GM19468 (cell line): ENCODE results near the gene ZMYND8.
"Not testable (repeated sequence)": the region's sequence is repeated elsewhere in the genome, so short reads cannot be mapped to it uniquely, and the experiment has no call there.

ENCODE experiments used
- ATAC-seq: cut with Tn5 transposase; IDR thresholded peaks from one replicate; pipeline ENCODE4 v1.9.1; 2021; ENCODE audit warnings: mild to moderate bottlenecking, moderate library complexity, moderate number of reproducible peaks; ENCODE audit not compliant: unreplicated experiment; ENCODE audit errors: extremely low read depth

ZMYND8 gene

DNA sequence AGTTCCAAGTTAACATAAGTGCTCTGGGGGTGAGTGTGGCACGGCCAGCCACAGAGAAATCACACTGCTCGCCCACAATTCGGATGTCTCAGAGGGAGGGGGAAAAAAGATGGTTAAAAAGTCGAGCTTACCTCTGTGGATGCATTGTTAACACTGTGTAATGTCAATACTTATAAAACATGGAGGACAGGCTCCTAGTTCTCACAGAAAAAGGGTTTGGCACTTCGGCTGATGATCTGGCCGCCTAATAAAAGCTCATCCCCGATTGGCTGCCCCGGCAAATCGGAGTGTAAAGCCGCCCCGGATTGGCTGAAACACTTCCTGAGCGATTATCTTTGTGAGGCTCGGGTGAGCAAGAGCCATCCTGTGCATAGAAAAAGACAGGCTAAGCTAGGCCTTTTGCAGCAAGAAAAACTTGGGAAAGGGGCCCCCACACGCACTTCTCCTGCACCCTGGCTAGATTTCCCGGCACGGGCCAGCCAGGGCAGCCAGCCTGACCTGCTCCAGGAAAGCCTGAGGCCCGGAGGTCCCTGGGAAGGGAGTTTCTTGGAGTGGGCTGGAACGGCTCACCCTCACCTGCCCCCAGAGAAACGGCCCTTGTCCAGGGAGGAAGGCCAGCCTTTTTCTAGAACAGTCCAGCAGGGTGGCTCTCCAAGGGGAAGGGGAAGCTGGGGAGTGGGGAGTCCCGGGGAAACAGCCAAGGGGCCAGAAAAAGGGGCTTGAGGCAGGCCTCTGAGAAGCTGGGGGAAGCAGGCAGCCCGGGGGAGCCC lies at the start of gene ZMYND8:
ZMYND8 (minus strand) TSS at position 174 of the 770 bp plus-strand sequence; CDS start at position 145, 29 bp downstream.
- peak; percentile 20 for ATAC-seq

DNA sequence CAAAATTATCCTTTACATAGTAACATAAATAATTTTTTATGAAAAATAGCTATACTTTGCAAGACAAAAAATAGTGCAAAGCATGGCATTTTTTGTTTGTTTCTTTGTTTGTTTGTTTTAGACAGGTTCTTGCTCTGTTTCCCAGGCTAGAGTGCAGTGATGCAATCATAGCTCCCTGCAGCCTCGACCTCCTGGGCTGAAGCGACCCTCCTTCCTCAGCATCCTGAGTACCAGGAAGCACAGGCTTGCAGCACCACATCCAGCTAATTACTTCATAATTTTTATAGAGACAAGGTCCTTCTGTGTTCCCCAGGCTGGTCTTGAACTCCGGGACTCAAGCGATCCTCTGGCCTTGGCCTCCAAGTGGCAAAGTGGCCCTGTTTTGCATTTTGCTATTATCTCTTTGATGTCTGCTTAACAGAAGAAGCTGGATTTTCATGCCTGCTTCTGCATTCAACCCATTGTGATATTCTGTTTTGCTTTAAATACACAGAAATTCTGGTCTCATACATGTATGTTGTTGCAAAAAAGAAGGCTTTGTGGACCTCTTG lies 49.4 kb upstream of the ZMYND8 start:
- no peak for ATAC-seq

DNA sequence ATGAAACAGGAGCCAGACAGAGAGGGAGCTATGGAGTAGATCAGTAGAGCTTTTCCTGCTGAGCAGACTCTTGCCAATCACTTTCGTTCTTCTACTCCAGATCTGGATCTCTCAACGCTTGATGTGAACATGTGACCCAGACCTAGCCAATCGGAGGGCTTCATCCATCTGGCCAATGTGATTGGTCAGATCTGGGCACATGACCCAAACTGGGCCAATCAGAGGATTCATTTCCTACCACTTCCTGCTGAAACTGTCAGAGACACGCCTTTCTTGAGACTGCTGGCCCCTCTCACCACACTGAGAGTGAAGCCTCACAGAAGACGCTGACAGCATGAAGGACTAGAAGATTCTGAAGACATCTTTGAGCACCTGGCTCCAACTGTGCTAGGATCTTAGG lies 44.2 kb upstream of the ZMYND8 start:
- no peak for ATAC-seq

DNA sequence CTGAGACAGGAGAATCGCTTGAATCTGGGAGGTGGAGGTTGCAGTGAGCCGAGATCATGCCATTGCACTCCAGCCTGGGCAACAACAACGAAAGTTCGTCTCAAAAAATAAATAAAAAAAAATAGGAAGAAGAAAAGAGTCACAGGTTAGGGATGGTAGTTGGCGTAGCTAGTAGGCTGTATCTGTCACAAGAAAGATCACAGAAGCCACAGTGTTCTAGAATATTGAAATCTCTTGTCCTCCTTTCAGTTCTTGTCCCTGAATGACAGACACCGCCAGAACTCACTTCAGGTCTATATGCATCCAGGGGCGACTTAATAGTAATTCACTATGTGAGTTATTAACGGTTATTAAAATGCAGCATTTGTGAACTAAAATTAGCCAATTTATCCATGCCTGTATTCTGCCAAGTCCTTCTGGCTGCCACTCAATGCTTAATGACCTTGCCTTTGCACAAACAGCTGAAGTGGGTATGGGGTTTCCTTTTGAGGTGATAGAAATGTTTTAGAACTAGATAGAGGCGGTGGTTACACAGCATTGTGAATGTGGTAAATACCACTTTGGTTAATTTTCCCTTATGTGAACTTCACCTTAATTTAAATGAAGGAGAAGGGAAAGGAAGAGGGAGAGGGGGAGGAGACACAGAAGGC lies 41.3 kb upstream of the ZMYND8 start:
- no peak for ATAC-seq

DNA sequence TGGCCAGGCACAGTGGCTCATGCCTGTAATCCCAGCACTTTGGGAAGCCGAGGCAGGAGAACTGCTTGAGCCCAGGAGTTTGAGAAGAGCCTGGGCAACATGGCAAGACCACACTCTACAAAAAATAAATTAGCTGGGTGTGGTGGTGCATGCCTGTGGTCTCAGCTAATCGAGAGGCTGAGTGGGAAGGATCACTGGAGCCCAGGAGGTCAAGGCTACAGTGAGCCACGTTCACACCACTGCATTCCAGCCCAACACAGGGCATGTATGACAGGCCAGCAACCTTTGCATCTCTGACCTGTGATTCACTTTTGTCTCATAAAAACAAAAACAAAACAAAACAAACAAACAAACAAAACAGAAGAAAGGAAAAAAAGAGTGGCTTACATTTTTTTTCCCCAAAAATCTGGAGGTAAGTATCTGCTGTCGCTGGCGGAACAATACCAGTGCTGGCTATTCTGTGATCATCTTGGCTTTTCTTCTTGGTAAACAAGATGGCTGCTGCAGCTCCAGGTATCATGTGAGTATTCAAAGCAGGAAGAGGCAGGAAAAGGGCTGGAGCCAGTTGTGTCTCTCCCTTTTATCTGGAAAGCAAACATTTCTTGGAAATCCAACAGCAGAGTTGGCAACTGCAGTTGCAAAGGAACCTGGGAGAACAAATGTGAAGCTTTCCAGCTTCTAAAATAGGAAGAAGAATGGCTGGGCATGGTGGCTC lies 40.4 kb upstream of the ZMYND8 start:
- no peak for ATAC-seq

DNA sequence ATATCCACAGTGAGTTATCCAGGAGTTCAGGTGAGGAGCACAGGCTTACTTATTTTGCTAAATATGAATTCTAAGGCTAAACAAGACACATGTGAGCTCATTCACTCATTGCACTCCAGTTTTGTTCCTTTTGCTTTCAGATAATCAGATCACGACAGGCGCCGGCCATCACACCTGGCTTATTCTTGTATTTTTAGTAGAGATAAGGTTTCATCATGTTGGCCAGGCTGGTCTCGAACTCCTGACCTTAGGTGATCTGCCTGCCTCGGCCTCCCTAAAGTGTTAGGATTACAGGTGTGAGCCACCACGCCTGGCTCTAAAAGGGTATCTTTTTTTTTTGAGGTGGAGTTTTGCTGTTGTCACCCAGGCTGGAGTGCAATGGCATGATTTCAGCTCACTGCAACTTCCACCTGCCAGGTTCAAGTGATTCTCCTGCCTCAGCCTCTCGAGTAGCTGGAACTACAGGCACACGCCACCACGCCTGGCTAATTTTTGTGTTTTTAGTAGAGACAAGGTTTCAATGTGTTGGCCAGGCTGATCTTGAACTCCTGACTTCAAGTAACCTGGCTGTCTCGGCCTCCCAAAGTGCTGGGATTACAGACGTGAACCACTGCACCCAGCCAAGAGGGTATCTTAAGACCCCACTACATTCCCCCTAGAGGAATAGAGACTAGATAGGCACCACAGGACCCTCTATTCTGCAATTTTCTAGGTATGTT lies 37.5 kb upstream of the ZMYND8 start:
- not testable (repeated sequence) for ATAC-seq

DNA sequence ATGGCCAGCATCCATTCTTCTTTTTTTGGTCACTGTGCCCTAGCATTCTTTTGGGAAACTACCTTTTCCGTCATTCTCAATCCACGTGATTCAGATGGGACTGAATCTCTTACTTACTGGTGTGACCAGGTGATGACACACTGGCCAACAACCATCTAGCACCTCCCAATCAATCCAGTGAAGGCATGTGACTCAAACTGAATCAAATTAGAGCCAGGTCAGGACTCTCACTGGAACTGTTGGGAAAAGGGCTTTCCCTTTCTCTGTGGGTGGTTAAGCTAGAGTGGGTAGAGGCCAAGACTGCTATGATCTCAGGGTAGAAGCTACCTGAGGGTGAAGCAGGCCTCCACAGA lies 36.2 kb upstream of the ZMYND8 start:
- ATAC-seq: no peak

DNA sequence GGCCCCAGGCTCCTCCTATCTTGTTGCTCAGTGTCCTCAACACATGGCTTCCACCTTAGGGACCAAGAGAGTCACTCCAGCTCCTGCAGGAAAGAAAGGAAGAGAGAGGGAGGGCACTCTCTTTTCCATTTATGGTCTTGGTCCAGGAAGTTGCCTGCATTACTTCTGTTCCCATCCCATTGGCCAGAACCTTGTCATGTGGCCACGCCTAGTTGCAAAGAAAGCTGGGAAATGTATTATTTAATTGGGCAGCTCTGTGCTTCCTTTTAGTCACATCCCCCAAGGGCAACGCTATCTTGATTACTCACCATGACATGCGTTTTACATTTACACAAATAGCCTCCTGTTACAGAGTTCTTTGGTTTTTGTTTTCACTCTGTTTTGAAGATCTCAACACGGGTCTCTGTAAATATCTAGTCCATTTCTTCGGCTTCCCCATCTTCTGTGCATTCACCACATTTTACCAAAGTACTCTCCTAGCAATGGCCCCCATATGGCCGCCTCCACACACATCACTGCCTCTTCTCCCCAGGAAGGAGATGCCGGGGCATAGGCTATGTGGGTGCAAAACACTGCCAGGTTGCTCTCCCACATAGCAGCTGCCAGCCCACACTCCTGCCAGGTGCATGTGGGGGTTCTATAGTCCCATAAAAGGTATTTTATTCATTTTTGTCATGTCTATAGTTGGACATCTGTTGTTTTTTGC lies 35.7 kb upstream of the ZMYND8 start:
- no peak for ATAC-seq

DNA sequence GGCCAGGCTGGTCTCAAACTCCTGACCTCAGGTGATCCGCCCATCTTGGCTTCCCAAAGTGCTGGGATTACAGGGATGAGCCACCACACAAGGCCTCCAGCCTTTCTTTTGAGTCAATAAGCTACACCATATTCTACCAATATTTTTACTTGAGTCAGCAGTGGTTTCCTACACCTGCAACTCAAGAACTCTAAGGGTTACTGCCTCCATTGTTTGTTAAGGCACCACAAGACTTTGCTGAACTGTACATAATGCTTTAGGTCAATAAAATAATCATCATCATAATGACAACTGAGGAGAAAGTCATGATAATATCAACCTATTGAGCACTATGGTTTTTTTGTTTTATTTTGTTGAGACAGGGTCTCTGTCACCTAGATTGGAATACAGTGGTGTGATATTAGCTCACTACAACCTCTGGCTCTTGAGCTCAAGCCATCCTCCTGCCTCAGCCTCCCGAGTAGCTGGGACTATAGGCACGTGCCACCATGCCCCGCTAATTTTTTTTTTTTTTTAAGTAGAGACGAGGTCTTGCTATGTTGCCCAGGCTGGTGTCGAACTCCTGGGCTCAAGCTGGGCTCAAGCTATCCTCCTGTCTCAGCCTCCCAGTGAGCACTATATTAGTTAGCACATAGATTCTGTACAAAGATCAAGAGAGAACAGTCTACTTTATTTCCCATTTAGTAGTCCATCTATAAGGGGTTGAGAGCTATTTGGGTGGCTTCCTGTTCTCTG lies 34.9 kb upstream of the ZMYND8 start:
- ATAC-seq: no peak

DNA sequence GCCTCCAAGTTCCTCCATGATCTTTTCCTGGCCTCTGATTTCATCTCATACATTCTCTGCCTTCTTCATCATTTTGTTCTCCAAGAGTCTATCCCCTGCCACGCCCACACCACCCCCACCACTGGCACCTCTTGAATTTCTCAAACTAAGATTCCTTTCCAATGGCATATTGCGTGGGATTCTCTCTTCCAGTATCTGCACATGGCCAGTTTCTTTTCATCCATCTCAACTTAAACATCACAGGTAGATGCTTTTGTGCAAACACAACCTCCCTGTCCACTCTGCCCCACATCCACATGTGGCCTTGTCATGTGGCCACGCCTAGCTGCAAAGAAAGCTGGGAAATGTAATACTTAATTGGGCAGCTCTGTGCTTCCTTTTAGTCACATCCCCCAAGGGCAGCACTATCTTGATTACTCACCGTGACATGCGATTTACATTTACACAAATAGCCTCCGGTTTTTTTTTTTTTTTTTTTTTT lies 33.4 kb upstream of the ZMYND8 start:
- no peak for ATAC-seq

DNA sequence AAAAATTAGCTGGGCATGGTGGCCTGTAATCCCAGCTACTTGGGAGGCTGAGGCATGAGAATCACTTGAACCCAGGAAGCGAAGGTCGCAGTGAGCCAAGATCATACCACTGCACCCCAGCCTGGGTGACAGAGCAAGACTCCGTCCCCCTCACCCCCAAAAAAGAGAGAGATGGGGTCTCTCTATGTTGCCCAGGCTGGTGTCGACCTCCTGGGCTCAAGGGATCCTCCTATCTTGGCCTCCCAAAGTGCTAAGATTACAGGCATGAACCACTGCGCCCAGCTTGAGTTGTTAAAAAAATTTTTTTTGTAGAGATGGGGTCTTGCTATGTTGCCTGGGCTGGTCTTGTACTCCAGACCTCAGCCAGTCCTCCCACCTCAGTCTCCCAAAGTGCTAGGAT lies 29.5 kb upstream of the ZMYND8 start:
- ATAC-seq: not testable (repeated sequence)

DNA sequence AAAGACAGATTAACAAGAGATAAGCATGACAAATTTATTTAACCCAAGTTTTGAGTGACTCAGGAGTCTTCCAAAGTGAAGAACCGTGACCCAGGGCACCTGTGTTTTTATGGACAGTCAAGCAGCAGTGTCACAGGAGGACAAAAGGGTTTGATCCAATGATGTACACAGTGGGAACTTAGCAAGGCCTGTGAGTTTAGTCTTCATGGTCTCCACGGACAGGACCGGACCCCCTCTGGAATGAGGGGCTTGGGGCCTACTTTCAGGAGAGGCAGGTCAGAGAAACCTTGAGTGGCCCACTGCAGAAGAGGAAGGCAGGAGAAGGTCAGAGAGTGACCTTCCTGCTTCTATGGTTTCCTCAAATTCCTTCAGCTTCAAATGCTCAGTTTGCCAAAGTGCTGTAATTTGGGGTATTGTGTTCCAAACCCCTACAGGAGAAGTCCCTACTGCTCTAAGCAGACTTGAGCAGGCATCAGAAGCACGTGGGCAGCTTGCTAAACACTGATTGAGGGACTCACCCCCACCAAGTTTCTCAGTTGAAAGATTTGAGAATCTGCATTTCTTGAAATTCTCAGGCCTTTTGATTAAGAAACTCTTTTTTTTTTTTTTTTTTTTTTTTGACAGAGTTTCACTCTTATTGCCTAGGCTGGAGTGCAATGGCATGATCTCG lies 26.4 kb upstream of the ZMYND8 start:
- no peak for ATAC-seq

DNA sequence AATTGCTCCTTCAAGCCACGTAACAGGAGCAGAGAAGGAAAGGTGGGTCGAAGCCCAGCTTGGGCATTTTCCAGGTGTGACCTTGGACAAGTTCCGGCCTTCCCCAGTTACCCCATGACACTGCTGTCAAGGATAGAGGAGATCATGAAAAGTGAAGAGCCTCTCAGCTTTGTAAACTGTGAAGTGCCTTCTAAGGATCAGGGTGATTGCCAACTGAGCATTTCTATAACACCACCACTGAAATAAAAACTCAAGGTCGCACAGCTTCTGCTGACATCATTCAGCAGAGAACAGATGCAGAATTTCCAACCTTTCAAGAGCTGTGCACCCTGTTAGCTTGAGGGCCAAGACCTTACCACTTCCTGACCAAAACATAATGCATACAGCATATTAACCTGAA lies 24.0 kb upstream of the ZMYND8 start:
- ATAC-seq: no peak

DNA sequence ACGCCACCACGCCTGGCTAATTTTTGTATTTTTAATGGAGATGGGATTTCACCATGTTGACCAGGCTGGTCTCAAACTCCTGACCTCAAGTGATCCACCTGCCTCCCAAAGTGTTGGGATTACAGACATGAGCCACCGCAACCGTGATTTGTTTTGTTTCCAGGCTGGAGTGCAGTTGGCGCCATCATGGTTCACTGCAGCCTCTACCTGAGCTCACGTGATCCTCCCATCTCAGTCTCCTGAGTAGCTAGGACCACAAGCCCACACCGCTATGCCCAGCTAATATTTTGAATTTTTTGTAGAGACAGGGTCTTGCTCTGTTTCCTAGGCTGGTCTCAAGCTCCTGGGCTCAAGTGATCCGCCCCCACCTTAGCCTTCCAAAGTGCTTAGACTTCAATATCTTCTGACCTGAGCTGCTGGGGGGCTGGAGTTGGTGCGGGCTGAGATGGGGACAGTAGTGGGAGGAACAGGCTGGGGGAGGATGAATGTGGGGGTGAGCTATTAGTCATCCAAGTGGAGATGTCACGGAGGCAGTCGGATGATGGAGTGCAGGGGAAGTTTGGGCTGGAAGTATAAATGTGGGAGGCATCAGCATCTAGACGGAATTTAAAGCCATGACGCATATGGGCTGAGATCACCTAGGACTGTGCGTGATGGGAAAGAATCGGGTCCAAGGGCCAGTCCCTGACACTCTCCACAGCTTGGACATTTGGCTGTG lies 23.1 kb upstream of the ZMYND8 start:
- no peak for ATAC-seq

DNA sequence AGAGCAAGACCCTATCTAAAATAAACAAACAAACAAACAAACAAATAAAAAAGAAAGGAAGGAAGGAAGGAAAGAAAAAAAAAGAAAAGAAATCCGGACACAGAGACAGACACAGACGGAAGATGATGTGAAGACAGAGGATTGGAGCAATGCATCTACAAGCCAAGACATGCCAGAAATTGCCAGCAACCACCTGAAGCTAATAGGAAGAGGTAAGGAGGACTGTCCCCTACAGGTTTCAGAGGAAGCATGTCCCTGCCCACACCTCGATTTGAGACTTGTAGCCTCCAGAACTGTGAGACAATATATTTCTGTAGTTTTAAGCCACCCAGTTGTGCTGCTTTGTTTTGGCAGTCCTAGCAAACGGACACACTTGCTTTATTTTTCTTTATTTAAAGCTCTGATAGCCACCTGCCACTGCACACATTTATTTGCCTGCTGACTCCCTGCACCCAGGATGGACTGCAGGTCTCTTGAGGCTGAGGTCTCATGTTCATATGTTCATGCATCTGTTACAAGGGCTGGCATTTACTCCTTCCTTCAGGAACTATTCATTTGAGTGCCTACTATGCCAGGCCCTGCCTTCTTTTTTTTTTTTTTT lies 20.7 kb upstream of the ZMYND8 start:
- no peak for ATAC-seq

DNA sequence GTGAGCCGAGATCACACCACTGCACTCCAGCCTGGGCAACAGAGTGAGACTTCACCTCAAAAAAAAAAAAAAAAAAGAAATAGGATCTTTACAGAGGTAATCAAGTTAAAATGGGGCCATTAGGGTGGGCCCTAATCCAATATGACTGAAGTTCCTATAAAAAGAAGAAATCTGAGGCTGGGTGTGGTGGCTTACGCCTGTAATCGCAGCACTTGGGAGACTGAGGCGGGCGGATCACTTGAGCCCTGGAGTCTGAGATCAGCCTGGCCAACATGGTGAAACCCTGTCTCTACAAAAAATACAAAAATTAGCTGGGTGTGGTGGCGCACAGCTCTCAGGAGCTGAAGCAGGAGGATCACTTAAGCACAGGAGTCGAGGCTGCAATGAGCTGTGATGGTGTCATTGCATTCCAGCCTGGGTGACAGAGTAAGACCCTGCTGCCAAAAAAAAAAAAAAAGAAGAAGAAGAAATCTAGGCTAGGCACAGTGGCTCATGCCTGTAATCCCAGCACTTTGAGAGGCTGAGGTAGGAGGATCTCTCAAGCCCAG lies 19.7 kb upstream of the ZMYND8 start:
- not testable (repeated sequence) for ATAC-seq

DNA sequence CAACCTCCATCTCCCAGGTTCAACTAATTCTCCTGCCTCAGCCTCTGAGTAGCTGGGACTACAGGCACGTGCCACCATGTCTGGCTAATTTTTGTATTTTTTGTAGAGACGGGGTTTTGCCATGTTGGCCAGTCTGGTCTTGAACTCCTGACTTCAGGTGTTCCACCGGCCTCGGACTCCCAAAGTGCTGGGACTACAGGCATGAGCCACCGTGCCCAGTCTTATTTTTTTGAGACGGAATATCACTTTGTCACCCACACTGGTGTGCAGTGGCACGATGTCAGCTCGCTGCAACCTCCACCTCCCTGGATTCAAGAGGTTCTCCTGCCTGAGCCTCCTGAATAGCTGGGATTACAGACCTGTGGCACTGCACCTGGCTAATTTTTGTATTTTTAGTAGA lies 17.6 kb upstream of the ZMYND8 start:
- ATAC-seq: not testable (repeated sequence)
